HG03103 (cell line): ENCODE results near the gene MED25.

Experiments used
- ATAC-seq: cut with Tn5 transposase; IDR thresholded peaks from one replicate; pipeline ENCODE4 v1.9.1; 2021; ENCODE audit warnings: low read depth; ENCODE audit not compliant: unreplicated experiment

Gene MED25

GRCh38 chr19:49839713-49840112 is 21.6 kb downstream of the MED25 start:
- ATAC-seq = no peak

- ATAC-seq = no peak
Observed at GRCh38 chr19:49840321-49840720, 22.2 kb downstream of the MED25 start.

GRCh38 chr19:49840736-49841249 is 22.7 kb downstream of the MED25 start:
- no peak for ATAC-seq

- ATAC-seq = no peak
Observed at GRCh38 chr19:49843265-49843664, 25.2 kb downstream of the MED25 start.

GRCh38 chr19:49844138-49845095 is 26.3 kb downstream of the MED25 start:
- no peak for ATAC-seq

GRCh38 chr19:49845414-49845813 is 27.3 kb downstream of the MED25 start:
- ATAC-seq = no peak

- no peak for ATAC-seq
Observed at GRCh38 chr19:49846408-49846807, 28.3 kb downstream of the MED25 start.

GRCh38 chr19:49847731-49848696 is 29.9 kb downstream of the MED25 start:
- ATAC-seq = no peak

GRCh38 chr19:49848938-49849337 is 30.8 kb downstream of the MED25 start:
- no peak for ATAC-seq

GRCh38 chr19:49849433-49850220 is 31.5 kb downstream of the MED25 start:
- no peak for ATAC-seq

GRCh38 chr19:49850221-49850486 is 32.1 kb downstream of the MED25 start:
- no peak for ATAC-seq

GRCh38 chr19:49850487-49851342 is 32.6 kb downstream of the MED25 start, which contains the start of gene PTOV1:
PTOV1 (plus strand) TSS chr19:49851159.
- ATAC-seq = peak; percentile 54

GRCh38 chr19:49851456-49852259 is 33.6 kb downstream of the MED25 start:
- ATAC-seq = no peak

GRCh38 chr19:49852631-49853126 is 34.6 kb downstream of the MED25 start:
- ATAC-seq = no peak

- no peak for ATAC-seq
Observed at GRCh38 chr19:49853852-49854377, 35.8 kb downstream of the MED25 start.

- ATAC-seq = no peak
Observed at GRCh38 chr19:49854378-49855263, 36.5 kb downstream of the MED25 start.

- ATAC-seq = no peak
Observed at GRCh38 chr19:49855277-49855675, 37.2 kb downstream of the MED25 start.
